Measurements from ENCODE around the gene WSB1. TPM values are rescaled to one million over a fixed set of nuclear protein-coding genes. Genes with fewer than 3 reads are reported as not detected.
"Not testable (repeated sequence)": the region's sequence is repeated elsewhere in the genome, so short reads cannot be mapped to it uniquely, and the experiment has no call there.

The WSB1 gene
- total RNA-seq, 1 experiment from 2014 or later = 35.1 TPM

DNA sequence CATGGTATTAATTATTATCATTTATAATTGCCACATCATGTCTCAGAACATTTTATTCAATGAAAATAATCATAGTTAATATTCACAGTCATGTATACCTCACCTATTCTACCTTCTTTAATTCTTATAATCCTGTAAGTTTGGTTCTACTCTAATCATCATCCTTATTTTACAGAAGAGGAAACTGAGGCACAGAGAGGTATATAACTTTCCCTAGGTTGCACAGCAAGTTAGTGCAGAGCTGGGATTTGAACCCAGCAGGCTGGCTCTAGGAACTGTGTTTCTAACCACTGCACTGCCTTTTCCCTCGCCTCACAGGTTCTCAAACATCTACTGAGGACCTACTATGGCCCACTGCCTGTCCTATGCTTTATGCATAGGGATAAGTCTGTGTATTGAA, 32.7 kb downstream of the WSB1 start:
- Histone ChIP-seq H3K4me2 (ENCODE audit: low read length) (no peak overlapping the region), H3K9me3 (ENCODE audit: low read length) (no peaks in the 10 kb centered on the region), H2AFZ (ENCODE audit: low read length) (no peak overlapping the region), H3K9me2 (replicated peaks; ENCODE audit: low read length) (no peaks in the 10 kb centered on the region), H3K79me2 (ENCODE audit: low read length) (no peaks in the 10 kb centered on the region), H3K27me3 (ENCODE audit: low read length) (no peaks in the 10 kb centered on the region), H3K9ac (ENCODE audit: low read length) (no peak overlapping the region), H3K27ac (ENCODE audit: low read length) (no peak overlapping the region), H3K4me3 (ENCODE audit: low read length) (no peak overlapping the region), H3F3A (ENCODE audit: low read length, unreplicated experiment) (no peaks in the 10 kb centered on the region), H3K36me3 (ENCODE audit: low read depth, low read length) (no peaks in the 10 kb centered on the region), H3K4me1 (ENCODE audit: insufficient read depth, low read length) (peaks cover 11% of the 10 kb centered on the region; the same call in 1 of the 2 replicates), H4K20me1 (ENCODE audit: low read length) (no peaks in the 10 kb centered on the region)
- DNase-seq (no peak), ATAC-seq (no peak)
- ChIA-PET POLR2A (ENCODE audit: unreplicated experiment) (no interaction called here), CTCF (no interaction called here)
- intact Hi-C loops (cut with micrococcal nuclease) = no loop called here
- no TSS peak for BruUV-seq (replicated peaks)
- TF ChIP-seq, protein P1, sequence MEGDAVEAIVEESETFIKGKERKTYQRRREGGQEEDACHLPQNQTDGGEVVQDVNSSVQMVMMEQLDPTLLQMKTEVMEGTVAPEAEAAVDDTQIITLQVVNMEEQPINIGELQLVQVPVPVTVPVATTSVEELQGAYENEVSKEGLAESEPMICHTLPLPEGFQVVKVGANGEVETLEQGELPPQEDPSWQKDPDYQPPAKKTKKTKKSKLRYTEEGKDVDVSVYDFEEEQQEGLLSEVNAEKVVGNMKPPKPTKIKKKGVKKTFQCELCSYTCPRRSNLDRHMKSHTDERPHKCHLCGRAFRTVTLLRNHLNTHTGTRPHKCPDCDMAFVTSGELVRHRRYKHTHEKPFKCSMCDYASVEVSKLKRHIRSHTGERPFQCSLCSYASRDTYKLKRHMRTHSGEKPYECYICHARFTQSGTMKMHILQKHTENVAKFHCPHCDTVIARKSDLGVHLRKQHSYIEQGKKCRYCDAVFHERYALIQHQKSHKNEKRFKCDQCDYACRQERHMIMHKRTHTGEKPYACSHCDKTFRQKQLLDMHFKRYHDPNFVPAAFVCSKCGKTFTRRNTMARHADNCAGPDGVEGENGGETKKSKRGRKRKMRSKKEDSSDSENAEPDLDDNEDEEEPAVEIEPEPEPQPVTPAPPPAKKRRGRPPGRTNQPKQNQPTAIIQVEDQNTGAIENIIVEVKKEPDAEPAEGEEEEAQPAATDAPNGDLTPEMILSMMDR (conservative IDR thresholded peaks at IDR 0.05; ENCODE audit: low read depth, low read length) = no peak
- no peak for TF ChIP-seq EZH2phosphoT487 (IDR thresholded peaks at IDR 0.05; ENCODE audit: borderline replicate concordance, low read length)
- no peak for TF ChIP-seq EZH2 (IDR thresholded peaks at IDR 0.05; ENCODE audit: low read length, unreplicated experiment)

DNA sequence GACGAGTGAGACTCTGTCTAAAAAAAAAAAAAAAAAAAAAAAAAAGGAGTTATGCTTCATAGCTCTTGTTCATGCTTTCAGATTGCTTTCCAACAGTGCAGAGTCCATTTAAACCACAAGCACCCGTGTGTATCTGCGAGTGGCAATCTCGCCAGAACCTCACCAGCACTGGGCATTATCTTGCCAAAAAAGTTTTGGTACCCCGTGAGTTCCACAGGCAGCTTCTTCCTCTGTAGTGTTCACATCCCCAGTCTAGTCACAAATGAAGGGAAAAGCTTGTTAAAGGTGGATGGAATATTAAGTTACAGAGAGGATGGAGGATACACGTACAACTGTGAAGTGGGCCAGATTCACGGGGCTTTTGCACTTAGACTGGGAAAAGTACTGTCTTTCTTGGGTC, 33.5 kb downstream of the WSB1 start:
- H3K27ac ChIP-seq (ENCODE audit: low read length) = no peak overlapping the region
- intact Hi-C loops (cut with micrococcal nuclease) = no loop called here
- POLR2A ChIA-PET (ENCODE audit: unreplicated experiment) = no interaction called here
- no peaks in the 10 kb centered on the region for H3K79me2 ChIP-seq (ENCODE audit: low read length)
- DNase-seq (no peak), ATAC-seq (no peak)
- no peaks in the 10 kb centered on the region for H3F3A ChIP-seq (ENCODE audit: low read length, unreplicated experiment)
- H3K4me1 ChIP-seq (ENCODE audit: insufficient read depth, low read length) = peaks cover 18% of the 10 kb centered on the region
- no peaks in the 10 kb centered on the region for H3K36me3 ChIP-seq (ENCODE audit: low read depth, low read length)
- no TSS peak for BruUV-seq (replicated peaks)
- H3K9ac ChIP-seq (ENCODE audit: low read length) = no peak overlapping the region
- no peak overlapping the region for H3K4me3 ChIP-seq (ENCODE audit: low read length)
- H4K20me1 ChIP-seq (ENCODE audit: low read length) = no peaks in the 10 kb centered on the region
- no peak overlapping the region for H2AFZ ChIP-seq (ENCODE audit: low read length)
- no peak overlapping the region for H3K4me2 ChIP-seq (ENCODE audit: low read length)
- CTCF ChIA-PET = interaction anchor here (0.6 kb wide), 3 partner anchors 82 to 91 kb away, joined by 9 to 18 read pairs (median 14); no protein-coding TSS in a partner anchor
- H3K9me2 ChIP-seq (replicated peaks; ENCODE audit: low read length) = no peaks in the 10 kb centered on the region
- no peaks in the 10 kb centered on the region for H3K9me3 ChIP-seq (ENCODE audit: low read length)
- no peak for TF ChIP-seq EZH2 (IDR thresholded peaks at IDR 0.05; ENCODE audit: low read length, unreplicated experiment)
- no peak for TF ChIP-seq EZH2phosphoT487 (IDR thresholded peaks at IDR 0.05; ENCODE audit: borderline replicate concordance, low read length)
- TF ChIP-seq, protein P1 (conservative IDR thresholded peaks at IDR 0.05; ENCODE audit: low read depth, low read length) = no peak
- no peaks in the 10 kb centered on the region for H3K27me3 ChIP-seq (ENCODE audit: low read length)

DNA sequence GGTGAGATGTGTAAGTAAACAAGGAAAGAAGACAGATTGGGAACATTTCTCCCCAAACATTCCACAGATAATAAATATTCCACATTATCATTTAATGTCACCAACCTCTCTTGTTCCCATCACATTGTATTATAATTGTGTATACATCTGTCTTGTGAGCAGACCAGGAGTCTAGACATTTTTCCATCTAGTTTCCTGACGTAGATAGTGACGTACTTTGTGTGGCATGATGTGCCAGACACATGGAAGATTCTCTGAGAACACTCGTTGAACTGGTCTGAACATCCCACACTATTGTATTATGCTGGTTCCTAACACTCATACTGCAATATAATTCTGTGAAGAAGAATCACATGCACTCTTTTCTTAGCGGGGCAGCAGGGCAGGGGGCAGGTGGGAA, 34.0 kb downstream of the WSB1 start:
- H3K9me3 ChIP-seq (ENCODE audit: low read length) = no peaks in the 10 kb centered on the region
- no peaks in the 10 kb centered on the region for H4K20me1 ChIP-seq (ENCODE audit: low read length)

DNA sequence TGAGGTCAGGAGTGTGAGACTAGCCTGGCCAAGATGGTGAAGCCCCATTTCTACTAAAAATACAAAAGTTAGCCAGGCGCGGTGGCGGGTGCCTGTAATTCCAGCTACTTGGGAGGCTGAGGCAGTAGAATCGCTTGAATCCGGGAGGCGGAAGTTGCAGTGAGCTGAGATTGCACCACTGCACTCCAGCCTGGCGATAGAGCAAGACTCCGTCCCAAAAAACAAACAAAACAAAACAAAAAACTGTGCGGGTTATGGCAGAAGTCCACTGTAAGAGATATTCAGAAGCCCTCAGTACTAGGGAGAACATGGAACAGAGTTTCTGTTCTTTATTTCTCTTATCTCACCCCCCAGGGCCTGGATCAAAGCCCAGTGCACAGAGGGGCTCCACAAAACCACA, 34.8 kb downstream of the WSB1 start:
- CTCF ChIA-PET; DNase-seq; BruUV-seq (replicated peaks): not testable (repeated sequence)

More for the DNA sequence above, 34.0 kb downstream of the WSB1 start:
- ChIA-PET POLR2A (ENCODE audit: unreplicated experiment) (no interaction called here), CTCF (interaction anchor here (0.6 kb wide), 3 partner anchors 82 to 91 kb away, joined by 9 to 18 read pairs (median 14); no protein-coding TSS in a partner anchor)
- H3K27me3 ChIP-seq (ENCODE audit: low read length) = no peaks in the 10 kb centered on the region
- H3K36me3 ChIP-seq (ENCODE audit: low read depth, low read length) = no peaks in the 10 kb centered on the region
- H3K27ac ChIP-seq (ENCODE audit: low read length) = no peak overlapping the region
- intact Hi-C loops (cut with micrococcal nuclease) = no loop called here
- H3K9me2 ChIP-seq (replicated peaks; ENCODE audit: low read length) = no peaks in the 10 kb centered on the region
- H3K9ac ChIP-seq (ENCODE audit: low read length) = no peak overlapping the region
- no peaks in the 10 kb centered on the region for H3F3A ChIP-seq (ENCODE audit: low read length, unreplicated experiment)
- H3K79me2 ChIP-seq (ENCODE audit: low read length) = no peaks in the 10 kb centered on the region
- TF ChIP-seq EZH2 (IDR thresholded peaks at IDR 0.05; ENCODE audit: low read length, unreplicated experiment) (no peak), EZH2phosphoT487 (IDR thresholded peaks at IDR 0.05; ENCODE audit: borderline replicate concordance, low read length) (no peak)
- TF ChIP-seq, protein P1 (conservative IDR thresholded peaks at IDR 0.05; ENCODE audit: low read depth, low read length) = no peak
- peaks cover 18% of the 10 kb centered on the region for H3K4me1 ChIP-seq (ENCODE audit: insufficient read depth, low read length)
- DNase-seq (no peak), ATAC-seq (no peak)
- H3K4me2 ChIP-seq (ENCODE audit: low read length) = no peak overlapping the region
- BruUV-seq (replicated peaks) = no TSS peak
- no peak overlapping the region for H2AFZ ChIP-seq (ENCODE audit: low read length)
- H3K4me3 ChIP-seq (ENCODE audit: low read length) = no peak overlapping the region

More for the DNA sequence above, 34.8 kb downstream of the WSB1 start:
- H3K4me1 ChIP-seq (ENCODE audit: insufficient read depth, low read length) = peaks cover 17% of the 10 kb centered on the region
- intact Hi-C loops (cut with micrococcal nuclease); H3K9me3 ChIP-seq (ENCODE audit: low read length); H3K27ac ChIP-seq (ENCODE audit: low read length); H3K36me3 ChIP-seq (ENCODE audit: low read depth, low read length); H3K9ac ChIP-seq (ENCODE audit: low read length); H2AFZ ChIP-seq (ENCODE audit: low read length); POLR2A ChIA-PET (ENCODE audit: unreplicated experiment); H3K27me3 ChIP-seq (ENCODE audit: low read length); H3K4me2 ChIP-seq (ENCODE audit: low read length); H3K9me2 ChIP-seq (replicated peaks; ENCODE audit: low read length); H3K4me3 ChIP-seq (ENCODE audit: low read length); H3F3A ChIP-seq (ENCODE audit: low read length, unreplicated experiment); H3K79me2 ChIP-seq (ENCODE audit: low read length); ATAC-seq; H4K20me1 ChIP-seq (ENCODE audit: low read length): not testable (repeated sequence)
